Measurements from ENCODE around the gene ANKRA2.

DNA sequence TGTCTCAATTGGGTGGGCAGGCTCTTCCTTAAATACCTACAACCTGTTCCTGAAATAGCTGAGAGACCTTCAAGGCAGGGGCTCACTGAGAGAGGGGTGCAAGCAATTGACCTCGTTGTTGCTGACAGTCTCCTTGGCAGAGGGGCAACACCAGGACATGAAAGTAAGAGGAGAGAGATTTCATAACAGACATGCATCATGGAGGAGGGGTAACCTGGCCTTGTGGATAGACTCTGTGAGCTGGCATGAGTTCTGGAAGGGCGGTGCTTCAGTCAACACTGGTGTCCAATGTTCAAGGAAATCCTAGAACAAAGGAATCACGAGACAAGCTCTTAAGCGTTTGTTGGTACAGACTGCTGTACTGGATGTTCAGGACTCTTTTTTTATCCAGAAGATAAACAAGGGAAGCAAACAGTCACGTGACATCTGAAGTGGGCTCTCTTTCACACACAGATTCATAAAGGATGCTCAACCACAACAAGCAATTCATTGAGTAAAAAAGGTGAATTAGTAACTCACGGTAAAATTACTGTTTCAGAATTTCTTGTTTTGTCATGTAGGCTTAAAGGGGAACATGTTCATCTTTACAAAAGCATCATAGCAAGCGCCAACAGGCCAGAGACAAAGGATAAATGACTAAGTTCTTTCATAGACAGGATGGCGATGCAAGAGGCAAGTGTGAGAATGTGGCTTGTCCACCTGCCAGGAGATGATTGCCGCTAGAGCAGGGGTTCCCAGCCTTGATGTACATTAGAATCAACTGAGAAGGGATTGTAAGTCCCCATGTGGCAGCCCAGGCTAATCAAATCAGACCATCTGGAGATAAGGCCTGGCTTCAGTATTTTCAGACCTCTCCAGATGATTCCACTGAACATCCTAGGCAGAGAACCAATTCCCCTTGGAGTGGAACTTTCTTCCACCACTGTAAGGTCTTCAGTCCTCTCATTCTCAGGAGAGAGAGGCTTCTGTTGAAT lies 20.7 kb downstream of the ANKRA2 start:
- TF ChIP-seq, protein P1, sequence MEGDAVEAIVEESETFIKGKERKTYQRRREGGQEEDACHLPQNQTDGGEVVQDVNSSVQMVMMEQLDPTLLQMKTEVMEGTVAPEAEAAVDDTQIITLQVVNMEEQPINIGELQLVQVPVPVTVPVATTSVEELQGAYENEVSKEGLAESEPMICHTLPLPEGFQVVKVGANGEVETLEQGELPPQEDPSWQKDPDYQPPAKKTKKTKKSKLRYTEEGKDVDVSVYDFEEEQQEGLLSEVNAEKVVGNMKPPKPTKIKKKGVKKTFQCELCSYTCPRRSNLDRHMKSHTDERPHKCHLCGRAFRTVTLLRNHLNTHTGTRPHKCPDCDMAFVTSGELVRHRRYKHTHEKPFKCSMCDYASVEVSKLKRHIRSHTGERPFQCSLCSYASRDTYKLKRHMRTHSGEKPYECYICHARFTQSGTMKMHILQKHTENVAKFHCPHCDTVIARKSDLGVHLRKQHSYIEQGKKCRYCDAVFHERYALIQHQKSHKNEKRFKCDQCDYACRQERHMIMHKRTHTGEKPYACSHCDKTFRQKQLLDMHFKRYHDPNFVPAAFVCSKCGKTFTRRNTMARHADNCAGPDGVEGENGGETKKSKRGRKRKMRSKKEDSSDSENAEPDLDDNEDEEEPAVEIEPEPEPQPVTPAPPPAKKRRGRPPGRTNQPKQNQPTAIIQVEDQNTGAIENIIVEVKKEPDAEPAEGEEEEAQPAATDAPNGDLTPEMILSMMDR (IDR thresholded peaks at IDR 0.05; ENCODE audit: insufficient read depth, low read length, poor library complexity, severe bottlenecking): no peak
- no peak for TF ChIP-seq EZH2phosphoT487 (conservative IDR thresholded peaks at IDR 0.05; ENCODE audit: low read length)
